Measurements from ENCODE around the gene GSG1L.

DNA sequence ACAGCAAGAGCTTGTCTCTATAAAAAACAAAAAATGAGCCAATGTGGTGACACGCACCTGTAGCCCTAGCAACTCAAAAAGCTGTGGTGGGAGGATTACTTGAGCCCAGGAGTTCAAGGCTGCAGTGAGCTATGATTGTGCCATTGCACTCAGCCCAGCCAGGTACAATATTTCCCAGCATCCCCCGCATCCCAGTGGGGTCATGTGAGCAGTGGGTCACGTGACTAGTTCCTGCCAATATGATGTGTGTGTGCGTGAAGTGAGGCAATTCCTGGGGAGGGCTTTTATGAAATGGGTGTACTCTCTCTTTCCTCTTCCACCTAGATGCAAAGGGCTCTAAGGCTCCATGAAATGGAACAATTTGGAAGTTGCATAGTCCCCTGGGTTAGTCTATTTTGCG lies 81.3 kb downstream of the GSG1L start:
- no peak for TF ChIP-seq EZH2 (IDR thresholded peaks at IDR 0.05; ENCODE audit: low read depth)
- TF ChIP-seq, protein P1, sequence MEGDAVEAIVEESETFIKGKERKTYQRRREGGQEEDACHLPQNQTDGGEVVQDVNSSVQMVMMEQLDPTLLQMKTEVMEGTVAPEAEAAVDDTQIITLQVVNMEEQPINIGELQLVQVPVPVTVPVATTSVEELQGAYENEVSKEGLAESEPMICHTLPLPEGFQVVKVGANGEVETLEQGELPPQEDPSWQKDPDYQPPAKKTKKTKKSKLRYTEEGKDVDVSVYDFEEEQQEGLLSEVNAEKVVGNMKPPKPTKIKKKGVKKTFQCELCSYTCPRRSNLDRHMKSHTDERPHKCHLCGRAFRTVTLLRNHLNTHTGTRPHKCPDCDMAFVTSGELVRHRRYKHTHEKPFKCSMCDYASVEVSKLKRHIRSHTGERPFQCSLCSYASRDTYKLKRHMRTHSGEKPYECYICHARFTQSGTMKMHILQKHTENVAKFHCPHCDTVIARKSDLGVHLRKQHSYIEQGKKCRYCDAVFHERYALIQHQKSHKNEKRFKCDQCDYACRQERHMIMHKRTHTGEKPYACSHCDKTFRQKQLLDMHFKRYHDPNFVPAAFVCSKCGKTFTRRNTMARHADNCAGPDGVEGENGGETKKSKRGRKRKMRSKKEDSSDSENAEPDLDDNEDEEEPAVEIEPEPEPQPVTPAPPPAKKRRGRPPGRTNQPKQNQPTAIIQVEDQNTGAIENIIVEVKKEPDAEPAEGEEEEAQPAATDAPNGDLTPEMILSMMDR (conservative IDR thresholded peaks at IDR 0.05) = no peak

Measured in PC-9 (cell line).